ENCODE measurements around the gene POLL. TPM values are rescaled to one million over a fixed set of nuclear protein-coding genes. Genes with fewer than 3 reads are reported as not detected.

POLL gene
- total RNA-seq, 1 donor from 2014 or later = 22.8 TPM

DNA sequence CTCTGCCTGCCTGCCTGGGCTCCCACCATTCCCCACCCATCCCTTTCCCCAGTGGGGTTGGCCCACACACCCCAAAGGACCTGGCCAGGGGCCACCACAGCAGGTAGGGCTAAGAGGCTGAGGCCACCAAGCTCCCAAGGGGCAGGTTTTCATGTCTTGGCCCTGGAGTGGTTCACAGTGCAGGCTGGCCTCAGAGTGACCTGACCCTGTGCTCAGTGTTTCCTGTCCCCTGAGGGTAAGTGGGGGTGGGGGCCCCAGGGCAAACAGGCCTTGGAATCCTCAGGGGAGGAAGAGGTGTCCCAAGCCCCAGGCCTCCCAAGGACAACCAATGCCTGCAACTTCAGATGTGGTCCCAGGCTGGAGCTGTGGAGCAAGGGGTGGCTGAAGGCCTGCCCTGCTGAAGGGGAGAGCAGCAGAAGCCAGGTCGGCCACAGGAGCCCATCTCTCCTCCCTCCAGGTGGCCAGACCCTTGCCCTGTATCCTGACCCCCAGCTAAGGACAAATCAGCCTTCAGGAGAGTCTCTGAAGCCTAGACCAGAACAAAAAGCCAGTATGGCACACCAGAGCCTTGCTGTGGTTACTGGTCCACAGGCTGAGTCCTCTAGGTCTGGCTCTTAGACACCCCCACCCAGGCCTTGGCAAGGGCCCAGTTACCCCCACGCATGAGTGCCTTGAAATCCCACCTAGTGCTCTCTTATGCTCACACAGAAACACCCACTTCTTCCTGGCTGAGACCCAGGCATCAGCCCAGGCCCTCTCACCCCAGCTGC, 27.6 kb downstream of the POLL start:
- no peaks in the 10 kb centered on the region for H3K79me2 ChIP-seq (ENCODE audit: low read depth)
- no peaks in the 10 kb centered on the region for H3K4me1 Mint-ChIP-seq
- DNase-seq (ENCODE audit: low spot score) = no peak
- no peak overlapping the region for H2AFZ ChIP-seq (replicated peaks)
- no peaks in the 10 kb centered on the region for H3K36me3 Mint-ChIP-seq
- no peak overlapping the region for H3K4me3 Mint-ChIP-seq
- no peak overlapping the region for H3K4me3 ChIP-seq
- no peaks in the 10 kb centered on the region for H3K9me3 Mint-ChIP-seq
- no peak overlapping the region for H3K27ac ChIP-seq
- no peaks in the 10 kb centered on the region for H3K4me1 ChIP-seq
- H3K27me3 Mint-ChIP-seq (ENCODE audit: insufficient read depth, low read depth) = peaks cover 11% of the 10 kb centered on the region
- H3K27me3 ChIP-seq = peaks cover 10% of the 10 kb centered on the region
- H3K27ac Mint-ChIP-seq = peak overlapping the region; percentile 53
- H3F3A ChIP-seq (ENCODE audit: low read depth) = no peaks in the 10 kb centered on the region
- no peaks in the 10 kb centered on the region for H3K9me3 ChIP-seq (ENCODE audit: low read depth)
- no peak overlapping the region for H3K9ac ChIP-seq
- H3K36me3 ChIP-seq = no peaks in the 10 kb centered on the region
- no peak overlapping the region for H3K4me2 ChIP-seq
- TF ChIP-seq EZH2phosphoT487 (IDR thresholded peaks at IDR 0.05) (no peak), EZH2 (IDR thresholded peaks at IDR 0.05) (no peak)
- TF ChIP-seq, protein P1, sequence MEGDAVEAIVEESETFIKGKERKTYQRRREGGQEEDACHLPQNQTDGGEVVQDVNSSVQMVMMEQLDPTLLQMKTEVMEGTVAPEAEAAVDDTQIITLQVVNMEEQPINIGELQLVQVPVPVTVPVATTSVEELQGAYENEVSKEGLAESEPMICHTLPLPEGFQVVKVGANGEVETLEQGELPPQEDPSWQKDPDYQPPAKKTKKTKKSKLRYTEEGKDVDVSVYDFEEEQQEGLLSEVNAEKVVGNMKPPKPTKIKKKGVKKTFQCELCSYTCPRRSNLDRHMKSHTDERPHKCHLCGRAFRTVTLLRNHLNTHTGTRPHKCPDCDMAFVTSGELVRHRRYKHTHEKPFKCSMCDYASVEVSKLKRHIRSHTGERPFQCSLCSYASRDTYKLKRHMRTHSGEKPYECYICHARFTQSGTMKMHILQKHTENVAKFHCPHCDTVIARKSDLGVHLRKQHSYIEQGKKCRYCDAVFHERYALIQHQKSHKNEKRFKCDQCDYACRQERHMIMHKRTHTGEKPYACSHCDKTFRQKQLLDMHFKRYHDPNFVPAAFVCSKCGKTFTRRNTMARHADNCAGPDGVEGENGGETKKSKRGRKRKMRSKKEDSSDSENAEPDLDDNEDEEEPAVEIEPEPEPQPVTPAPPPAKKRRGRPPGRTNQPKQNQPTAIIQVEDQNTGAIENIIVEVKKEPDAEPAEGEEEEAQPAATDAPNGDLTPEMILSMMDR (IDR thresholded peaks at IDR 0.05) = no peak
- no peaks in the 10 kb centered on the region for H4K20me1 ChIP-seq (ENCODE audit: low read depth)

DNA sequence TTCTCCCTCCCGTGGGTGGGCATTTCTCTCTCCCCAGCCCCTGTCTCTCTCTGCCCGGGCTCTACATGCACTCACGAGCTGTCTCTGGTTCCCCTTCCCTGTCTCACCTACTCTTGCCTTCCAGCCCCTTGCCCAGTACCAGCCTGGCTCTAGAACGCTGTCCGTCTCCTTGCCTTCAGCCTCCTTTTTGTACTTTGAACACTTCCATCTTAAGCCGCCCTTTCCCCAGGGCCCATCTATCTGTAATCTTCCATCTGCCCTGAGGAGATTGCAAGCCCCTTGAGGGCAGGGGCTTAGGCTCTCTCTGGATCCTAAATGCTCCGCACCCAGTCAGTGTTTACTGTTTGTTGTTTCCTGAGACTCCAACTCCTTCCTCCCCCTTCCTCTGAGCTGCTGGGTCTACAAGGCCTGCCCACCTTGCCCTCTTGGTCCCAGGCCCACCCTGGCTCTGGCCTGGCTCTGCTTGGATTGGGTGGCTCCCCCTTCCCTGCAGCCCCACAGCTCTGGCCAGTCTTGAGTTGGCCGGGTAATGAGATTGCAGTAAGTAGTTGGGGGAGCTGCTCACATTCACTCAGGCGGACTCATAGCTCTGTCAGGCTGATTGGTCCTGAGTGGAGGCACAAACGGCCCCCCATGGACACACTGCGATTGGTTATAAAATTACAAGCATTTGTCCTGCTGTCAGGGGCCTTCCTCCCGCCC, 28.3 kb downstream of the POLL start:
- Histone ChIP-seq H3K4me3 (no peak overlapping the region), H3K9ac (no peak overlapping the region), H3K27ac (no peak overlapping the region), H3K4me1 (no peaks in the 10 kb centered on the region), H4K20me1 (ENCODE audit: low read depth) (no peaks in the 10 kb centered on the region), H3K27me3 (peaks cover 3% of the 10 kb centered on the region), H3K79me2 (ENCODE audit: low read depth) (no peaks in the 10 kb centered on the region), H3F3A (ENCODE audit: low read depth) (no peaks in the 10 kb centered on the region), H3K36me3 (no peaks in the 10 kb centered on the region), H3K4me2 (no peak overlapping the region), H2AFZ (replicated peaks) (no peak overlapping the region), H3K9me3 (ENCODE audit: low read depth) (no peaks in the 10 kb centered on the region)
- peaks cover 10% of the 10 kb centered on the region for H3K27me3 Mint-ChIP-seq (ENCODE audit: insufficient read depth, low read depth)
- no peaks in the 10 kb centered on the region for H3K9me3 Mint-ChIP-seq
- H3K36me3 Mint-ChIP-seq = no peaks in the 10 kb centered on the region
- TF ChIP-seq EZH2 (IDR thresholded peaks at IDR 0.05) = no peak
- H3K4me3 Mint-ChIP-seq = no peak overlapping the region
- no peak overlapping the region for H3K27ac Mint-ChIP-seq
- DNase-seq (ENCODE audit: low spot score) = no peak
- no peaks in the 10 kb centered on the region for H3K4me1 Mint-ChIP-seq

DNA sequence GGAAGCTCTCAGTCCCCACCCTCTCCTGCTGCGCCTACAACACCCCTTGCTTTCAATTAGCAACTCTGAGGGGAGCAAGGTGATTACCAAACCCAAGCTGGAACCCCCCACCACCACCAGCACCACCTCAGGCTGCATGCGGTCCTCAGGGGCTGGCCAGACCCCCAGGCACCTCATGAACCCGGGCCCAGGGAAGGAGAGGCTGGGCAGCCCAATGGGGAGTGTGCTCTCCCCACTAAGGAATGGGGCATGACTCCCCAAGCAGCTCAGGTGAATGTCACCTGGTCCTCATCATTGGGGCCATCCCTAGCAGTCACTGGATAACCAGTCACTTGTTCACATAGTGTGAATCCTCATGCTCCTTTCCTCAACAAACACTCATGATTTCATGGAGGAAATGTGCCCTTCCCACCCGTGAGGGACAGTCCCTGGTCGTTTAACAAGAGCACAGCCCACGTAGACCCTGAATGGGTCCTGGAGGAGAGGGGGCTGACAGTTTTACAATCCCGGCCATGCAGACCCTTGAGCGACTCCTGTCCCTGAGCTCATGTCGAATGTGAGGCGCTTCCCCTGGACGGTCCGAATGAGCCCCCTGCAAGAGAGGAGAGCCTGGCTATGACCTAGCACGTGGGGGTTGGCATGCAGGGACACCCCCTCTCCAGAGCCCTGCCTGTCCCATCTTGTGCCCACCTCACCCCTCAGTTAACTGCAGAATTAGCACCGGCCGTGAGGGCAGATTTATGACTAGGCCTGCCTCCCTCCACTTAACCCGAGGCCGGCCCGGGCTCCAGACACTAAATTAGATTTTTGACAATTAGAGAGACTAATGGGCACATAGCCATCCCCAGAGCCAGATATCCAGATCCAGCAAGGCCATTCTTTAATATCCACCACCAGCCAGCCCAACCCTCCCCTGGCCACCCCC, 29.1 kb downstream of the POLL start:
- H3K9me3 ChIP-seq (ENCODE audit: low read depth) = no peaks in the 10 kb centered on the region
- H3K4me2 ChIP-seq = no peak overlapping the region
- Mint-ChIP-seq H3K9me3 (no peaks in the 10 kb centered on the region), H3K27ac (peak overlapping the region; percentile 76), H3K27me3 (ENCODE audit: insufficient read depth, low read depth) (peaks cover 8% of the 10 kb centered on the region), H3K4me3 (no peak overlapping the region), H3K36me3 (no peaks in the 10 kb centered on the region), H3K4me1 (no peaks in the 10 kb centered on the region)
- H3K36me3 ChIP-seq = no peaks in the 10 kb centered on the region
- H3K27me3 ChIP-seq = no peaks in the 10 kb centered on the region
- no peak overlapping the region for H2AFZ ChIP-seq (replicated peaks)
- DNase-seq (ENCODE audit: low spot score) = no peak
- no peak overlapping the region for H3K4me3 ChIP-seq
- H3K9ac ChIP-seq = no peak overlapping the region
- H3K27ac ChIP-seq = no peak overlapping the region
- H3K4me1 ChIP-seq = no peaks in the 10 kb centered on the region
- TF ChIP-seq, protein P1 (IDR thresholded peaks at IDR 0.05) = no peak
- TF ChIP-seq EZH2 (IDR thresholded peaks at IDR 0.05) (no peak), EZH2phosphoT487 (IDR thresholded peaks at IDR 0.05) (no peak)
- no peaks in the 10 kb centered on the region for H3F3A ChIP-seq (ENCODE audit: low read depth)
- no peaks in the 10 kb centered on the region for H4K20me1 ChIP-seq (ENCODE audit: low read depth)
- H3K79me2 ChIP-seq (ENCODE audit: low read depth) = no peaks in the 10 kb centered on the region
